ENCODE results near the gene TXNRD2. TPM values are rescaled to one million over a fixed set of nuclear protein-coding genes. Genes with fewer than 3 reads are reported as not detected.

Gene TXNRD2
- total RNA-seq, 1 experiment from 2014 or later: 39.9 TPM

DNA sequence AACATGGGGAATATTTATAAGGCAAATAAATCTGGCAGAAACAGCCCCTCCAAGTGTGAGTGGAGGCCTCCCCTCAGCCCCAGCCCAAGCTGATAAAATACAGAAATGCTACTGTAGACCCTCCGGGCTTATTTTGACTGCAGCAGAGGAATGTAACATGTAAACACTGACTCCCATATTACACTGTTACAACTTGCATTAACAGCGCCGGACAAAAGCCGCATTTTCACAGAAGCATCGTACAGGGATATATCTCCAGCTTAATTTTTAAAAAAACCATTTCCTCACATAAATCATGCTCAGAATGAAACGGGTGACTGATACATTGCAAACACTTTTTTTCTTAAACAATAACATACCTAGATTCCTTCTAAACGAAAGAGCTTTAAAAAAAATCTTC is 36.7 kb downstream of the TXNRD2 start:
- TF ChIP-seq, protein P1, sequence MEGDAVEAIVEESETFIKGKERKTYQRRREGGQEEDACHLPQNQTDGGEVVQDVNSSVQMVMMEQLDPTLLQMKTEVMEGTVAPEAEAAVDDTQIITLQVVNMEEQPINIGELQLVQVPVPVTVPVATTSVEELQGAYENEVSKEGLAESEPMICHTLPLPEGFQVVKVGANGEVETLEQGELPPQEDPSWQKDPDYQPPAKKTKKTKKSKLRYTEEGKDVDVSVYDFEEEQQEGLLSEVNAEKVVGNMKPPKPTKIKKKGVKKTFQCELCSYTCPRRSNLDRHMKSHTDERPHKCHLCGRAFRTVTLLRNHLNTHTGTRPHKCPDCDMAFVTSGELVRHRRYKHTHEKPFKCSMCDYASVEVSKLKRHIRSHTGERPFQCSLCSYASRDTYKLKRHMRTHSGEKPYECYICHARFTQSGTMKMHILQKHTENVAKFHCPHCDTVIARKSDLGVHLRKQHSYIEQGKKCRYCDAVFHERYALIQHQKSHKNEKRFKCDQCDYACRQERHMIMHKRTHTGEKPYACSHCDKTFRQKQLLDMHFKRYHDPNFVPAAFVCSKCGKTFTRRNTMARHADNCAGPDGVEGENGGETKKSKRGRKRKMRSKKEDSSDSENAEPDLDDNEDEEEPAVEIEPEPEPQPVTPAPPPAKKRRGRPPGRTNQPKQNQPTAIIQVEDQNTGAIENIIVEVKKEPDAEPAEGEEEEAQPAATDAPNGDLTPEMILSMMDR (IDR thresholded peaks at IDR 0.05; ENCODE audit: unreplicated experiment): no peak
- peaks cover 4% of the 10 kb centered on the region for H3K4me1 Mint-ChIP-seq (ENCODE audit: insufficient read depth, unreplicated experiment)
- CTCF ChIA-PET: interaction anchor here (1.8 to 2.7 kb wide), 2 partner anchors 149 to 174 kb away, joined by 7 to 18 read pairs; no protein-coding TSS in a partner anchor
- H3K27ac Mint-ChIP-seq (ENCODE audit: low read depth, unreplicated experiment): no peak overlapping the region
- H3K9me3 Mint-ChIP-seq (ENCODE audit: unreplicated experiment): no peaks in the 10 kb centered on the region
- intact Hi-C loops (cut with micrococcal nuclease): no loop called here
- peaks cover 6% of the 10 kb centered on the region for H3K36me3 Mint-ChIP-seq (ENCODE audit: insufficient read depth, unreplicated experiment)
- DNase-seq (ENCODE audit: unreplicated experiment): no peak
- H3K27me3 Mint-ChIP-seq (ENCODE audit: insufficient read depth, unreplicated experiment): no peaks in the 10 kb centered on the region
- POLR2A ChIA-PET: no interaction called here
- H3K4me3 Mint-ChIP-seq (ENCODE audit: unreplicated experiment): no peak overlapping the region
- BruUV-seq (replicated peaks): no TSS peak

DNA sequence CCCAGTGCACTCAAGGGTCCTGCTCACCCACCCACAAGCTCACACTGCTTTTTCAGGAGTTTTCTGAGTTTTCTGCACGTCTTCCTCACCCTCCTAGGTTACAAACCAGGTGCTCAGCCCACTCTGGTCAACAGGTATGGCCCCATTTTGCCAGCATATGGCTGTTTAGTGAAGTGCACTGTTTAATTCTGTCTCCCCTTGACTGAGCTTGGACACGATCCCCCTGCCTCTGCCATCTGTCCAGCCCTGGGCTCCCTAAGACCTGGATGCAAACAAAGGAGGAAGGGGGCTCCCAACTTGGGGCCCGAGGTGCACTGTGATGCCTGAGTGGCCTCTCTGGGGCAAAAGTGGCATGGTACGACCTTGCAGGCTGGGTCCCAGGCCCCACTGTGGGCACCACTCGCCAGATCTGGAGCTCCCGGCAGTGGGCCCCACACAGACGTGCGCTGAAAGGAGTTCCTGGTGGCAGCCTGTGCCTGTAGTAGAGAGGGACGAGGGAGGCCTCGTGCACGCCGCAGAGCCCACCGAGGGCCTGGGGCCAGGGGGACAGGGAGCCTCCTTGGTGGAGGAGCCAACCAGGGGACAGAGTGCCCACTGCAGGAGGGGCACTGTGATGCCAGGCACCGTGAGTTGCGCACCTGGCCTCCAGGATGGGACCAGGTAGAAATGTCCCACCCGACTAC is 37.3 kb downstream of the TXNRD2 start:
- no peaks in the 10 kb centered on the region for H3K9me3 Mint-ChIP-seq (ENCODE audit: unreplicated experiment)
- TF ChIP-seq, protein P1 (IDR thresholded peaks at IDR 0.05; ENCODE audit: unreplicated experiment): no peak
- no peaks in the 10 kb centered on the region for H3K27me3 Mint-ChIP-seq (ENCODE audit: insufficient read depth, unreplicated experiment)
- BruUV-seq (replicated peaks): no TSS peak
- no peak overlapping the region for H3K27ac Mint-ChIP-seq (ENCODE audit: low read depth, unreplicated experiment)
- peaks cover 6% of the 10 kb centered on the region for H3K36me3 Mint-ChIP-seq (ENCODE audit: insufficient read depth, unreplicated experiment)
- no peak overlapping the region for H3K4me3 Mint-ChIP-seq (ENCODE audit: unreplicated experiment)
- ChIA-PET CTCF (interaction anchor here (1.8 to 2.7 kb wide), 2 partner anchors 148 to 174 kb away, joined by 7 to 18 read pairs; no protein-coding TSS in a partner anchor), POLR2A (no interaction called here)
- DNase-seq (ENCODE audit: unreplicated experiment): no peak
- H3K4me1 Mint-ChIP-seq (ENCODE audit: insufficient read depth, unreplicated experiment): no peaks in the 10 kb centered on the region
- intact Hi-C loops (cut with micrococcal nuclease): no loop called here

DNA sequence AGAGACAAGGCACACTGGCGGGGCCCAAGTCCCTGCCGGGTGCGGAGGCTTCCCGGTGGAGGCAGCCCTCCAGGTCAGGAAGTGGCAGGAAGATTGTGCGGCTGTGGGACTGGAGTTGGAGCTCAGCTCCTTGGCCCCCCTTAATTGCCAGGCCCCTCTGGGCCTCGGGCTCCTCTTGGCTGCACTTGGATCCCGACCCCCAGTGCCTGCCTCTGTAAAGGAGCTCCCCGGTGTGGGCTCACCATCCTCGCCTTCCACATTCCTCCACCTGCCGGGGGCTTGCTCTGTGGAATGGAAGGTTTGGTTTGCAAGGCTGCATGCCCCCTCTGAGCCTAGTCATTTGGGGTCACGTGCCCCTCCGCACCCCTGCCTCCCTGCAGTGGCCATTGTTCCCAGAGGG is 38.1 kb downstream of the TXNRD2 start:
- intact Hi-C loops (cut with micrococcal nuclease): no loop called here
- no TSS peak for BruUV-seq (replicated peaks)
- H3K36me3 Mint-ChIP-seq (ENCODE audit: insufficient read depth, unreplicated experiment): peaks cover 12% of the 10 kb centered on the region
- no peak overlapping the region for H3K27ac Mint-ChIP-seq (ENCODE audit: low read depth, unreplicated experiment)
- H3K4me3 Mint-ChIP-seq (ENCODE audit: unreplicated experiment): no peak overlapping the region
- ChIA-PET POLR2A (no interaction called here), CTCF (interaction anchor here (1.3 kb wide), 2 partner anchors 9 to 173 kb away, joined by 3 to 5 read pairs; no protein-coding TSS in a partner anchor)
- no peaks in the 10 kb centered on the region for H3K9me3 Mint-ChIP-seq (ENCODE audit: unreplicated experiment)
- TF ChIP-seq, protein P1 (IDR thresholded peaks at IDR 0.05; ENCODE audit: unreplicated experiment): no peak
- no peak for DNase-seq (ENCODE audit: unreplicated experiment)
- H3K4me1 Mint-ChIP-seq (ENCODE audit: insufficient read depth, unreplicated experiment): no peaks in the 10 kb centered on the region
- H3K27me3 Mint-ChIP-seq (ENCODE audit: insufficient read depth, unreplicated experiment): no peaks in the 10 kb centered on the region

DNA sequence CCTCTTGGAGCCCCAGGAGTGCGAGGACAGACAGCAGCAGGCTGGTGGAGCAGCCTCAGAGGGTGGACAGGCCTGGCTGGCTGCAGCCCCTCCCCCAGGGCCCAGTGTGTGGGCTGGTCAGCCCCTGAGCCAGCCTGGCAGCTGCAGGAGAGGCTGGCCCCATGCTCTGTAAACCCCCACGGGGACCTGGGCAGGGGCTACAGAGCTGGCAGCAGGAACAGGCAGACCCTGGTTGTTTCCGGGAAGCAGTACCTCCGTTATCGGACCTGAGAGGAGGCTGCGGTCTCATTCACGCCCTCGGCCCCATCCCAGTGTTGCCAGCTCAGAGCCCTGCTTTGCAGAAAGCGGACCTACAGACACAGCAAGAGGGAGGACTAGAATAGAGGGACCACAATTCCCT is 38.6 kb downstream of the TXNRD2 start:
- no peak overlapping the region for H3K4me3 Mint-ChIP-seq (ENCODE audit: unreplicated experiment)
- BruUV-seq (replicated peaks): no TSS peak
- CTCF ChIA-PET: interaction anchor here (1.3 to 4.0 kb wide), 4 partner anchors 8 to 173 kb away, joined by 3 to 9 read pairs (median 6); no protein-coding TSS in a partner anchor

More for the DNA sequence above, 38.6 kb downstream of the TXNRD2 start:
- peaks cover 14% of the 10 kb centered on the region for H3K36me3 Mint-ChIP-seq (ENCODE audit: insufficient read depth, unreplicated experiment)
- DNase-seq (ENCODE audit: unreplicated experiment): no peak
- POLR2A ChIA-PET: no interaction called here
- TF ChIP-seq, protein P1 (IDR thresholded peaks at IDR 0.05; ENCODE audit: unreplicated experiment): no peak
- no peaks in the 10 kb centered on the region for H3K9me3 Mint-ChIP-seq (ENCODE audit: unreplicated experiment)
- no peak overlapping the region for H3K27ac Mint-ChIP-seq (ENCODE audit: low read depth, unreplicated experiment)
- H3K27me3 Mint-ChIP-seq (ENCODE audit: insufficient read depth, unreplicated experiment): no peaks in the 10 kb centered on the region
- intact Hi-C loops (cut with micrococcal nuclease): no loop called here
- H3K4me1 Mint-ChIP-seq (ENCODE audit: insufficient read depth, unreplicated experiment): no peaks in the 10 kb centered on the region
